Liver (tissue), 9 donors: ENCODE results near the gene BAIAP3. TPM values are rescaled to one million over a fixed set of nuclear protein-coding genes. Genes with fewer than 3 reads are reported as not detected.

ENCODE experiments used
- DNase-seq: peaks from one replicate; pipeline ENCODE4 v3.0.0-alpha.2; 2017; ENCODE audit warnings: low spot score
- H3K27ac ChIP-seq, 2 donors: one replicate each; pipeline ENCODE4 v1.7.0; 2013; ENCODE audit warnings: inconsistent platforms in 2 of 2, low read length in 2 of 2, control low read depth in 1 of 2, low read depth in 1 of 2, mild to moderate bottlenecking in 1 of 2
- H3K27me3 ChIP-seq, 4 donors: one replicate each; pipeline versions ENCODE4 v1.6.1 to v1.7.0; 2013; ENCODE audit warnings: low read length in 3 of 4, inconsistent platforms in 1 of 4, mild to moderate bottlenecking in 1 of 4, moderate library complexity in 1 of 4; ENCODE audit not compliant: control insufficient read depth in 4 of 4, insufficient read depth in 4 of 4
- H3K36me3 ChIP-seq, 4 donors: one replicate each; pipeline versions ENCODE4 v1.6.1 to v1.7.0; 2013; ENCODE audit warnings: low read length in 3 of 4, mild to moderate bottlenecking in 3 of 4, low read depth in 1 of 4, moderate library complexity in 1 of 4; ENCODE audit not compliant: control insufficient read depth in 4 of 4, insufficient read depth in 3 of 4
- H3K4me1 ChIP-seq, 4 donors: one replicate each; pipeline versions ENCODE4 v1.6.1 to v1.7.0; 2013; ENCODE audit warnings: low read length in 3 of 4, mild to moderate bottlenecking in 3 of 4, moderate library complexity in 1 of 4; ENCODE audit not compliant: control insufficient read depth in 4 of 4, insufficient read depth in 4 of 4
- H3K4me3 ChIP-seq, 3 donors: one replicate each; pipeline versions ENCODE4 v1.6.1 to v1.7.0; 2013; ENCODE audit warnings: low read length in 3 of 3, control low read depth in 1 of 3, low read depth in 1 of 3, mild to moderate bottlenecking in 1 of 3
- H3K9ac ChIP-seq, 2 donors: one replicate each; pipeline ENCODE4 v1.7.0; 2013; ENCODE audit warnings: low read length in 2 of 2, mild to moderate bottlenecking in 2 of 2, moderate library complexity in 2 of 2, control low read depth in 1 of 2, low read depth in 1 of 2
- H3K9me3 ChIP-seq, 4 donors: one replicate each; pipeline versions ENCODE4 v1.6.1 to v1.7.0; 2013; ENCODE audit warnings: low read length in 3 of 4; ENCODE audit not compliant: control insufficient read depth in 4 of 4
- ATF3 ChIP-seq: IDR thresholded peaks from 2 replicates; pipeline ENCODE4 v1.6.1; 2016; ENCODE audit warnings: antibody characterized with exemption
- EGR1 ChIP-seq, 2 donors: IDR thresholded peaks; 2 replicates each; pipeline ENCODE4 v1.6.1; 2016 to 2018; ENCODE audit warnings: antibody characterized with exemption in 2 of 2, low read depth in 2 of 2
- FOXA1 ChIP-seq: IDR thresholded peaks from 2 replicates; pipeline ENCODE4 v1.6.1; 2016; ENCODE audit warnings: antibody characterized with exemption
- FOXA2 ChIP-seq: IDR thresholded peaks from 2 replicates; pipeline ENCODE4 v1.6.1; 2016; ENCODE audit warnings: antibody characterized with exemption
- HNF4A ChIP-seq, 2 donors: conservative IDR thresholded peaks; 2 replicates each; pipeline ENCODE4 v1.6.1; 2016; ENCODE audit warnings: antibody characterized with exemption in 2 of 2, mild to moderate bottlenecking in 2 of 2
- HNF4G ChIP-seq: IDR thresholded peaks from 2 replicates; pipeline ENCODE4 v1.6.1; 2016; ENCODE audit warnings: antibody characterized with exemption
- JUND ChIP-seq, 2 donors: IDR thresholded peaks; 2 replicates each; pipeline ENCODE4 v1.6.1; 2016; ENCODE audit warnings: antibody characterized with exemption in 2 of 2
- RAD21 ChIP-seq, 2 donors: IDR thresholded peaks; 2 replicates each; pipeline ENCODE4 v1.6.1; 2016; ENCODE audit warnings: antibody characterized with exemption in 2 of 2, mild to moderate bottlenecking in 2 of 2
- RXRA ChIP-seq, 2 donors: IDR thresholded peaks; 2 replicates each; pipeline ENCODE4 v1.6.1; 2017 to 2018; ENCODE audit warnings: antibody characterized with exemption in 2 of 2, mild to moderate bottlenecking in 1 of 2
- TAF1 ChIP-seq: conservative IDR thresholded peaks from 2 replicates; pipeline ENCODE4 v1.6.1; 2016; ENCODE audit warnings: antibody characterized with exemption, mild to moderate bottlenecking
- YY1 ChIP-seq: IDR thresholded peaks from 2 replicates; pipeline ENCODE4 v1.6.1; 2016; ENCODE audit warnings: antibody characterized with exemption, mild to moderate bottlenecking
- ZBTB33 ChIP-seq: IDR thresholded peaks from 2 replicates; pipeline ENCODE4 v1.6.1; 2016; ENCODE audit warnings: antibody characterized with exemption
- WGBS: extraction: QIAGEN DNeasy Blood & Tissue Kit; methylation state at CpG from one replicate; pipeline ENCODE4 v1.1.7; 2013; 5-methylcytosine and 5-hydroxymethylcytosine counted together
- polyA plus RNA-seq, 2 donors: library from polyadenylated mRNA; stranded (reverse) in 1 of 2; unstranded in 1 of 2; fragments of 200-250 nt in 1 of 2; fragments of >200 nt in 1 of 2; fragmentation: Nextera tagmentation in 1 of 2; extraction: Ambion mirVana in 1 of 2; gene quantifications; one replicate each; pipeline versions ENCODE4 v1.2.1 to v1.2.3, GENCODE V29; 2013 to 2015
- total RNA-seq, 2 donors: library from RNA; depleted of rRNA; stranded (reverse); fragments of >200 nt; gene quantifications; one replicate each; pipeline ENCODE4 v1.2.3, GENCODE V29; 2014
- TF ChIP-seq, protein P1 (sequence below): IDR thresholded peaks from 2 replicates; pipeline ENCODE4 v1.6.1; 2016; ENCODE audit warnings: antibody characterized with exemption, mild to moderate bottlenecking
- TF ChIP-seq, protein P2 (sequence below): fragments of 150-350 bp; IDR thresholded peaks from 2 replicates; pipeline ENCODE4 v1.5.1; 2017; ENCODE audit warnings: improper control_type of control experiment, low read depth, low read length; ENCODE audit not compliant: missing input control
- donor health status: healthy.
- donor health status: healthy.
- donor health status: healthy.
- donor health status: healthy.
- donor health status: healthy.

Gene BAIAP3
- total and polyA plus RNA-seq, 4 donors = 1.6 to 3.8 (median 2.6) TPM

DNA sequence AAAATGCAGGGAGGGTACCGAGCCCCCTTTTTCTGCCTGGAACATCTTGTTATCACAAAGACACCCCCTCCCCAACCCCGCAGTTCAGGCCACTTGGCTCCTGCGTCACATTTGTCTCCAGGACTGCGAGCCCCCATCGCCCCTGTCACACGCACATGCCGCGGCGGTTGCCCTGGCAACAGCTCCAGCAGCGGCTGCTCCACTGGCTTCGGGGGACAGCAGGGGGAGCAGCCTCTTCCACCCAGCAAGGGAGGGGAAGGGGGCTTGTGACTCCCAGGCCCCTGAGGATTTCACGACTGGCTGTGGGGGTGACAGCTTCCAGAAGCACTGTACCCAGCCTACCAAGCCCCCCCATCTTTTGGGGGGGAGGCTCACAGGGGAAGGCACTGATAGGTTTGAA lies 2.6 kb downstream of the BAIAP3 start:
- no peak for TF ChIP-seq RXRA (IDR thresholded peaks at IDR 0.05)
- no peak for TF ChIP-seq JUND (IDR thresholded peaks at IDR 0.05)
- TF ChIP-seq EGR1 (IDR thresholded peaks at IDR 0.05; ENCODE audit: low read depth in 2 of 2) = no peak
- TF ChIP-seq, protein P1, sequence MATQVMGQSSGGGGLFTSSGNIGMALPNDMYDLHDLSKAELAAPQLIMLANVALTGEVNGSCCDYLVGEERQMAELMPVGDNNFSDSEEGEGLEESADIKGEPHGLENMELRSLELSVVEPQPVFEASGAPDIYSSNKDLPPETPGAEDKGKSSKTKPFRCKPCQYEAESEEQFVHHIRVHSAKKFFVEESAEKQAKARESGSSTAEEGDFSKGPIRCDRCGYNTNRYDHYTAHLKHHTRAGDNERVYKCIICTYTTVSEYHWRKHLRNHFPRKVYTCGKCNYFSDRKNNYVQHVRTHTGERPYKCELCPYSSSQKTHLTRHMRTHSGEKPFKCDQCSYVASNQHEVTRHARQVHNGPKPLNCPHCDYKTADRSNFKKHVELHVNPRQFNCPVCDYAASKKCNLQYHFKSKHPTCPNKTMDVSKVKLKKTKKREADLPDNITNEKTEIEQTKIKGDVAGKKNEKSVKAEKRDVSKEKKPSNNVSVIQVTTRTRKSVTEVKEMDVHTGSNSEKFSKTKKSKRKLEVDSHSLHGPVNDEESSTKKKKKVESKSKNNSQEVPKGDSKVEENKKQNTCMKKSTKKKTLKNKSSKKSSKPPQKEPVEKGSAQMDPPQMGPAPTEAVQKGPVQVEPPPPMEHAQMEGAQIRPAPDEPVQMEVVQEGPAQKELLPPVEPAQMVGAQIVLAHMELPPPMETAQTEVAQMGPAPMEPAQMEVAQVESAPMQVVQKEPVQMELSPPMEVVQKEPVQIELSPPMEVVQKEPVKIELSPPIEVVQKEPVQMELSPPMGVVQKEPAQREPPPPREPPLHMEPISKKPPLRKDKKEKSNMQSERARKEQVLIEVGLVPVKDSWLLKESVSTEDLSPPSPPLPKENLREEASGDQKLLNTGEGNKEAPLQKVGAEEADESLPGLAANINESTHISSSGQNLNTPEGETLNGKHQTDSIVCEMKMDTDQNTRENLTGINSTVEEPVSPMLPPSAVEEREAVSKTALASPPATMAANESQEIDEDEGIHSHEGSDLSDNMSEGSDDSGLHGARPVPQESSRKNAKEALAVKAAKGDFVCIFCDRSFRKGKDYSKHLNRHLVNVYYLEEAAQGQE = no peak
- no peak for TF ChIP-seq TAF1
- TF ChIP-seq RAD21 (IDR thresholded peaks at IDR 0.05) = no peak
- no peak for TF ChIP-seq HNF4G
- TF ChIP-seq FOXA1 = no peak
- TF ChIP-seq, protein P2, sequence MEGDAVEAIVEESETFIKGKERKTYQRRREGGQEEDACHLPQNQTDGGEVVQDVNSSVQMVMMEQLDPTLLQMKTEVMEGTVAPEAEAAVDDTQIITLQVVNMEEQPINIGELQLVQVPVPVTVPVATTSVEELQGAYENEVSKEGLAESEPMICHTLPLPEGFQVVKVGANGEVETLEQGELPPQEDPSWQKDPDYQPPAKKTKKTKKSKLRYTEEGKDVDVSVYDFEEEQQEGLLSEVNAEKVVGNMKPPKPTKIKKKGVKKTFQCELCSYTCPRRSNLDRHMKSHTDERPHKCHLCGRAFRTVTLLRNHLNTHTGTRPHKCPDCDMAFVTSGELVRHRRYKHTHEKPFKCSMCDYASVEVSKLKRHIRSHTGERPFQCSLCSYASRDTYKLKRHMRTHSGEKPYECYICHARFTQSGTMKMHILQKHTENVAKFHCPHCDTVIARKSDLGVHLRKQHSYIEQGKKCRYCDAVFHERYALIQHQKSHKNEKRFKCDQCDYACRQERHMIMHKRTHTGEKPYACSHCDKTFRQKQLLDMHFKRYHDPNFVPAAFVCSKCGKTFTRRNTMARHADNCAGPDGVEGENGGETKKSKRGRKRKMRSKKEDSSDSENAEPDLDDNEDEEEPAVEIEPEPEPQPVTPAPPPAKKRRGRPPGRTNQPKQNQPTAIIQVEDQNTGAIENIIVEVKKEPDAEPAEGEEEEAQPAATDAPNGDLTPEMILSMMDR = no peak
- no peak for TF ChIP-seq HNF4A (conservative IDR thresholded peaks at IDR 0.05)
- TF ChIP-seq FOXA2 = no peak
- TF ChIP-seq YY1 = no peak
- no peak for TF ChIP-seq ATF3
- H3K9ac ChIP-seq = no peak overlapping the region
- 18% methylated on average over 12 of the region's 12 CpGs for WGBS
- no peak overlapping the region for H3K27ac ChIP-seq
- peaks cover 6 to 15% (median 12%) of the 10 kb centered on the region in 4 donors for H3K4me1 ChIP-seq
- H3K4me3 ChIP-seq = no peak overlapping the region
- peaks cover 0 to 2% (median 0%) of the 10 kb centered on the region in 4 donors for H3K27me3 ChIP-seq
- H3K9me3 ChIP-seq = no peaks in the 10 kb centered on the region
- DNase-seq = no peak
- no peaks in the 10 kb centered on the region for H3K36me3 ChIP-seq

- TF ChIP-seq FOXA1 (no peak), HNF4A (conservative IDR thresholded peaks at IDR 0.05) (no peak), RXRA (IDR thresholded peaks at IDR 0.05) (no peak), HNF4G (no peak), ZBTB33 (no peak)
These were observed 3.2 kb downstream of the BAIAP3 start for GRCh38 chr16:1336619-1337018.

More at GRCh38 chr16:1336619-1337018, 3.2 kb downstream of the BAIAP3 start:
- DNase-seq = no peak
- Histone ChIP-seq H3K4me1 (peaks cover 3 to 14% (median 8%) of the 10 kb centered on the region in 4 donors), H3K9me3 (no peaks in the 10 kb centered on the region), H3K36me3 (no peaks in the 10 kb centered on the region), H3K27ac (no peak overlapping the region), H3K9ac (no peak overlapping the region), H3K4me3 (no peak overlapping the region), H3K27me3 (peaks cover 0 to 2% (median 0%) of the 10 kb centered on the region in 4 donors)
- WGBS = 70% methylated on average over 15 of the region's 15 CpGs
